Osteoblast (primary cell): ENCODE measurements around the gene ASCL5. TPM values are rescaled to one million over a fixed set of nuclear protein-coding genes. Genes with fewer than 3 reads are reported as not detected.

Experiments used
- DNase-seq: peaks from one replicate; pipeline ENCODE4 v3.0.0; 2011; ENCODE audit warnings: low spot score, mixed read lengths; ENCODE audit not compliant: insufficient read length; ENCODE audit errors: missing footprints
- H2AFZ ChIP-seq: 2 replicates; pipeline ENCODE4 v1.6.0; 2011; ENCODE audit warnings: mild to moderate bottlenecking, low read length
- H3K27ac ChIP-seq: 2 replicates; pipeline ENCODE4 v1.5.1; 2011; ENCODE audit warnings: mild to moderate bottlenecking, low read depth, low read length, moderate library complexity
- H3K27me3 ChIP-seq: 2 replicates; pipeline ENCODE4 v1.6.0; 2012; ENCODE audit warnings: mild to moderate bottlenecking, control low read depth, inconsistent platforms, low read length, moderate library complexity; ENCODE audit not compliant: insufficient read depth
- H3K36me3 ChIP-seq: 2 replicates; pipeline ENCODE4 v1.5.1; 2011; ENCODE audit warnings: mild to moderate bottlenecking, low read length, control low read depth, moderate library complexity; ENCODE audit not compliant: insufficient read depth
- H3K4me1 ChIP-seq: 2 replicates; pipeline ENCODE4 v1.5.1; 2011; ENCODE audit warnings: mild to moderate bottlenecking, low read length, control low read depth, moderate library complexity; ENCODE audit not compliant: insufficient read depth
- H3K4me2 ChIP-seq: 2 replicates; pipeline ENCODE4 v1.6.0; 2011; ENCODE audit warnings: mild to moderate bottlenecking, low read length; ENCODE audit not compliant: insufficient read depth
- H3K4me3 ChIP-seq: fragments of 200-600 bp; sonication (generic); 3 replicates; pipeline ENCODE4 v1.5.1; 2012; ENCODE audit warnings: mild to moderate bottlenecking, low read length, inconsistent platforms; ENCODE audit not compliant: insufficient read depth
- H3K79me2 ChIP-seq: 2 replicates; pipeline ENCODE4 v1.6.0; 2012; ENCODE audit warnings: mild to moderate bottlenecking, low read length, control low read depth, inconsistent platforms; ENCODE audit not compliant: insufficient read depth
- H3K9me3 ChIP-seq: 2 replicates; pipeline ENCODE4 v1.5.1; 2011; ENCODE audit warnings: low read depth, low read length, control low read depth
- H4K20me1 ChIP-seq: 2 replicates; pipeline ENCODE4 v1.6.0; 2012; ENCODE audit warnings: mild to moderate bottlenecking, low read length, control low read depth; ENCODE audit not compliant: insufficient read depth
- CTCF ChIP-seq: IDR thresholded peaks from 2 replicates; pipeline ENCODE4 v1.5.1; 2011; ENCODE audit warnings: mild to moderate bottlenecking, low read depth, low read length, moderate library complexity; ENCODE audit errors: extremely low read depth
- total RNA-seq: library from RNA; depleted of rRNA; stranded (reverse); fragments of >200 nt; gene quantifications from 2 replicates; pipeline ENCODE4 v1.2.3, GENCODE V29; 2012

ASCL5 gene
- total RNA-seq, 1 donor, result not detected

DNA sequence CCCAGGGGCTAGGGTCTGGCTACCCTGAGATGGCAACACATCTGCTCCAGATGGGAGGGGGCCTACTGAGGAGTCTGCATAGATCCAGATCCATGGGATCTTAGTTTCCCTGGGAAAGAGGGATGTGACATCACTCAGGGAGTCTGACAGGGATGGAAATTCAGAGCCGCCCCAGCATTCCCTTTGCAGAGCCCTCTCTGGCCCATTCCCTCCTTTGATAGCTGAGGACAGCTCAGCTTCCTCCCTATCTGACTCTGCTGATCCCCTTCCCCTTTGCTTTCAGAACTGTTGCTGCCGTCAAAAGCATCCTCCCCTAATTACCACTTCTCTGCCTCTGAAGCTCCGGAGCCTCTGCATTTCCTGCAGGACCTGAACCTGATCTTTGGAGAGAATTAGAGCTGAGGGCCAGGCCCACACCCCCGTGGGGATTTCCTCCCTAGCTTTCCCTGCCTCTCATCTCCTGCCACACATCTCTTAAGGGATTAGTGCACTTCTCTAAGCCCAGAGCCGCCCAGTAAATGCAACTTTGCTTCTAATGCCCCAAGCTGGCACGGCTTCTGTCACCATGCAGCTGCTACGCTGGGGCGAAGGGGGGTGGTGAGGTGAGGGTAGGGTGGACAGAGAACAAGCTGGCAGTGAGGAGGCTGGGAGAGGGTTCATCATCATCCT is 9.5 kb upstream of the ASCL5 start:
- H3K9me3 ChIP-seq, result no peaks in the 10 kb centered on the region
- no peaks in the 10 kb centered on the region for H3K27me3 ChIP-seq
- H3K27ac ChIP-seq, result no peak overlapping the region
- H3K4me2 ChIP-seq, result no peak overlapping the region
- no peaks in the 10 kb centered on the region for H3K79me2 ChIP-seq
- H3K4me3 ChIP-seq, result no peak overlapping the region
- TF ChIP-seq CTCF, result no peak
- DNase-seq, result no peak
- H4K20me1 ChIP-seq, result peaks cover 38% of the 10 kb centered on the region
- H3K4me1 ChIP-seq, result peaks cover 20% of the 10 kb centered on the region
- no peak overlapping the region for H2AFZ ChIP-seq
- H3K36me3 ChIP-seq, result peaks cover 25% of the 10 kb centered on the region

- Histone ChIP-seq H3K4me3 (no peak overlapping the region), H4K20me1 (peaks cover 36% of the 10 kb centered on the region), H3K79me2 (no peaks in the 10 kb centered on the region), H3K4me2 (no peak overlapping the region), H3K4me1 (peaks cover 20% of the 10 kb centered on the region), H3K27ac (no peak overlapping the region), H3K9me3 (no peaks in the 10 kb centered on the region), H3K27me3 (no peaks in the 10 kb centered on the region), H2AFZ (no peak overlapping the region), H3K36me3 (peaks cover 20% of the 10 kb centered on the region)
- no peak for DNase-seq
- TF ChIP-seq CTCF, result no peak
Measured at GRCh38 chr1:201134405-201134804, 7.4 kb upstream of the ASCL5 start.

DNA sequence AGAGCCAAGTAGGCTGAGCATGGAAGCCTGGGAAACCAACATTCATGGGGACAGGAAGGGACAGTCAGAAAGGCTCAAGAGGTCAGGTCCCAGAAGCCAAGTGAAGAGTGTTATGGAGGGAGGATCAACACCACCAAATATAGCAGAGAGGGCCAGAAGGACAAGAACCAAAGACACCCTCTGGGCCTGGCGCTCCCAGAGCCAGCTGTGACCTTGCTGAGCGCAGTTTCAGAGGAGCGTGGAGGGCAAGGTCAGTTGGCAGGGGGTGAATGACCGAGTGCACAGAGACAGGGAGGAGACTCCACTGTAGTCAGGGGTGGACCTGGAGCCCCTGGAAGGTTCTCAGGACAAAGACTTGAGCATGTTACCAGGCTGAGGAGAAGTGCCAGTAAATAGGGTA is 4.4 kb upstream of the ASCL5 start:
- Histone ChIP-seq H3K9me3 (no peaks in the 10 kb centered on the region), H4K20me1 (peaks cover 7% of the 10 kb centered on the region), H2AFZ (no peak overlapping the region), H3K4me2 (no peak overlapping the region), H3K36me3 (peaks cover 17% of the 10 kb centered on the region), H3K4me3 (no peak overlapping the region), H3K4me1 (peaks cover 9% of the 10 kb centered on the region), H3K27ac (no peak overlapping the region), H3K79me2 (no peaks in the 10 kb centered on the region), H3K27me3 (no peaks in the 10 kb centered on the region)
- no peak for DNase-seq
- TF ChIP-seq CTCF, result no peak

GRCh38 chr1:201128962-201129361 is 2.0 kb upstream of the ASCL5 start:
- no peak overlapping the region for H2AFZ ChIP-seq
- no peak overlapping the region for H3K27ac ChIP-seq
- no peaks in the 10 kb centered on the region for H3K9me3 ChIP-seq
- no peak for TF ChIP-seq CTCF
- H4K20me1 ChIP-seq, result no peaks in the 10 kb centered on the region
- no peaks in the 10 kb centered on the region for H3K79me2 ChIP-seq
- no peaks in the 10 kb centered on the region for H3K36me3 ChIP-seq
- peaks cover 9% of the 10 kb centered on the region for H3K4me1 ChIP-seq
- no peak overlapping the region for H3K4me3 ChIP-seq
- H3K4me2 ChIP-seq, result no peak overlapping the region
- no peak for DNase-seq
- H3K27me3 ChIP-seq, result peaks cover 23% of the 10 kb centered on the region
